HG02973 (cell line): ENCODE measurements around the gene PRKCA.
"Not testable (repeated sequence)": the region's sequence is repeated elsewhere in the genome, so short reads cannot be mapped to it uniquely, and the experiment has no call there.

Experiments used
- ATAC-seq: cut with Tn5 transposase; IDR thresholded peaks from one replicate; pipeline ENCODE4 v1.9.1; 2021; ENCODE audit warnings: moderate library complexity; ENCODE audit not compliant: unreplicated experiment

PRKCA gene

GRCh38 chr17:66476014-66476413 lies 173.6 kb downstream of the PRKCA start:
- ATAC-seq = no peak

GRCh38 chr17:66477615-66478283 lies 175.3 kb downstream of the PRKCA start:
- no peak for ATAC-seq

- ATAC-seq = not testable (repeated sequence)
Observed at GRCh38 chr17:66479230-66479889, 176.9 kb downstream of the PRKCA start.

GRCh38 chr17:66480243-66480642 lies 177.8 kb downstream of the PRKCA start:
- no peak for ATAC-seq

- ATAC-seq = no peak
Observed at GRCh38 chr17:66480802-66481201, 178.4 kb downstream of the PRKCA start.

GRCh38 chr17:66481271-66481670 lies 178.9 kb downstream of the PRKCA start:
- no peak for ATAC-seq

- no peak for ATAC-seq
Observed at GRCh38 chr17:66483906-66484305, 181.5 kb downstream of the PRKCA start.

GRCh38 chr17:66485309-66485947 lies 183.0 kb downstream of the PRKCA start:
- no peak for ATAC-seq

- no peak for ATAC-seq
Observed at GRCh38 chr17:66487121-66487520, 184.7 kb downstream of the PRKCA start.

GRCh38 chr17:66487981-66488468 lies 185.6 kb downstream of the PRKCA start:
- ATAC-seq = no peak

GRCh38 chr17:66488864-66489263 lies 186.5 kb downstream of the PRKCA start:
- no peak for ATAC-seq

- not testable (repeated sequence) for ATAC-seq
Observed at GRCh38 chr17:66489576-66489975, 187.2 kb downstream of the PRKCA start.

- ATAC-seq = no peak
Observed at GRCh38 chr17:66491213-66491612, 188.8 kb downstream of the PRKCA start.

- no peak for ATAC-seq
Observed at GRCh38 chr17:66491665-66492064, 189.3 kb downstream of the PRKCA start.

GRCh38 chr17:66492080-66492479 lies 189.7 kb downstream of the PRKCA start:
- no peak for ATAC-seq

- ATAC-seq = no peak
Observed at GRCh38 chr17:66492561-66493005, 190.2 kb downstream of the PRKCA start.

- ATAC-seq = no peak
Observed at GRCh38 chr17:66493283-66494019, 191.0 kb downstream of the PRKCA start.

- ATAC-seq = no peak
Observed at GRCh38 chr17:66494023-66494803, 191.8 kb downstream of the PRKCA start.

GRCh38 chr17:66495035-66495434 lies 192.6 kb downstream of the PRKCA start:
- ATAC-seq = no peak

- no peak for ATAC-seq
Observed at GRCh38 chr17:66496306-66496705, 193.9 kb downstream of the PRKCA start.
